Lung (tissue), 12 donors: ENCODE results near the gene COQ10B. TPM values are rescaled to one million over a fixed set of nuclear protein-coding genes. Genes with fewer than 3 reads are reported as not detected.

ENCODE experiments used
- ATAC-seq: fragments of 200-7000 bp; cut with Tn5 transposase; one replicate; pipeline ENCODE4 v1.9.1; 2020; ENCODE audit warnings: moderate number of reproducible peaks; ENCODE audit not compliant: insufficient read depth, low FRiP score
- DNase-seq, 3 donors: peaks; one replicate each; pipeline ENCODE4 v3.0.0-alpha.2; 2013 to 2017
- H3K27ac ChIP-seq, 2 donors: one replicate each; pipeline ENCODE4 v1.5.1; 2013; ENCODE audit warnings: mild to moderate bottlenecking in 2 of 2, moderate library complexity in 2 of 2, control low read depth in 1 of 2, inconsistent platforms in 1 of 2, low read depth in 1 of 2, low read length in 1 of 2
- H3K27me3 ChIP-seq, 3 donors: one replicate each; pipeline ENCODE4 v1.5.1; 2013; ENCODE audit warnings: low read length in 2 of 3; ENCODE audit not compliant: control insufficient read depth in 3 of 3, insufficient read depth in 3 of 3
- H3K36me3 ChIP-seq, 4 donors: one replicate each; pipeline ENCODE4 v1.5.1; 2013; ENCODE audit warnings: low read length in 4 of 4, mild to moderate bottlenecking in 1 of 4, moderate library complexity in 1 of 4; ENCODE audit not compliant: control insufficient read depth in 4 of 4, insufficient read depth in 4 of 4
- H3K4me1 ChIP-seq, 5 donors: one replicate each; pipeline ENCODE4 v1.5.1; 2013; ENCODE audit warnings: low read length in 5 of 5, mild to moderate bottlenecking in 2 of 5, moderate library complexity in 1 of 5; ENCODE audit not compliant: control insufficient read depth in 5 of 5, insufficient read depth in 5 of 5
- H3K4me3 ChIP-seq: one replicate; pipeline ENCODE4 v1.5.1; 2013; ENCODE audit warnings: mild to moderate bottlenecking, control low read depth, moderate library complexity
- H3K9ac ChIP-seq, 2 donors: one replicate each; pipeline ENCODE4 v1.5.1; 2013; ENCODE audit warnings: low read length in 2 of 2, control low read depth in 1 of 2; ENCODE audit not compliant: insufficient read depth in 1 of 2
- H3K9me3 ChIP-seq, 4 donors: one replicate each; pipeline ENCODE4 v1.5.1; 2013; ENCODE audit warnings: low read length in 3 of 4, mild to moderate bottlenecking in 1 of 4, moderate library complexity in 1 of 4; ENCODE audit not compliant: control insufficient read depth in 4 of 4, insufficient read depth in 3 of 4
- WGBS, 2 donors: extraction: QIAGEN DNeasy Blood & Tissue Kit; methylation state at CpG; one replicate each; pipeline ENCODE4 v1.1.7; 2013; 5-methylcytosine and 5-hydroxymethylcytosine counted together
- polyA plus RNA-seq, 2 donors: library from polyadenylated mRNA; stranded (reverse); fragments of 200-250 nt; gene quantifications; one replicate each; pipeline ENCODE4 v1.2.1, GENCODE V29; 2013
- total RNA-seq, 2 donors: library from RNA; depleted of rRNA in 1 of 2; stranded (reverse); fragments of >200 nt in 1 of 2; gene quantifications; one replicate each; pipeline ENCODE4 v1.2.1, GENCODE V29; 2014 to 2021
- TF ChIP-seq, protein P1 (sequence below): IDR thresholded peaks from 2 replicates; pipeline ENCODE4 v1.5.1; 2012; ENCODE audit warnings: mild to moderate bottlenecking; ENCODE audit errors: control extremely low read depth, extremely low read depth
- donor health status: control.
- donor health status: control.
- donor health status: Bipolar disorder and iron deficiency.
- donor health status: healthy.
- donor health status: DM: yes; HTN: yes; CAD: no.

Gene COQ10B
- total and polyA plus RNA-seq, 4 donors, result 13.3 to 26.8 (median 20.9) TPM

DNA sequence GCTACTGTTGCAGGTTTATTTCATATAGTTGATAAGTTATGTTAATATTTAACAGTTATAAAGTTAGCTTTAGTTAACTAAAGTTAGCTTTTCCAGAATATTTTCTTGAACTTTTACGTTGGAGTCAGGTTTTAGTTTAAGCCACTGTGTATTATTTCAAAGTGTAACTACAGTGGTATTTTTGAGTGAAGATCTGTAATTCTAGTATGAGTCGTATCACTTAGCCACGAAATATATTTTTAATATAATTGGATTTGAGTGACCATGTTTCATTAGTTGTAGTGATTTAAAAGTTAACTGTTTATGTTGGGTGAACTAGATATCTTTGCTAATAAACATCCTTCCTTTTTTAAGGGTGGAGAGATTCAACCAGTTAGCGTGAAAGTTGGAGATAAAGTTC, 49.3 kb downstream of the COQ10B start:
- Histone ChIP-seq H3K36me3 (peaks cover 5 to 20% (median 11%) of the 10 kb centered on the region in 4 donors), H3K9ac (no peak overlapping the region), H3K27me3 (no peaks in the 10 kb centered on the region), H3K9me3 (no peaks in the 10 kb centered on the region), H3K27ac (no peak overlapping the region), H3K4me3 (no peak overlapping the region), H3K4me1 (peaks cover 0 to 19% (median 8%) of the 10 kb centered on the region in 5 donors)
- ATAC-seq (no peak), DNase-seq (no peak)
- TF ChIP-seq, protein P1, sequence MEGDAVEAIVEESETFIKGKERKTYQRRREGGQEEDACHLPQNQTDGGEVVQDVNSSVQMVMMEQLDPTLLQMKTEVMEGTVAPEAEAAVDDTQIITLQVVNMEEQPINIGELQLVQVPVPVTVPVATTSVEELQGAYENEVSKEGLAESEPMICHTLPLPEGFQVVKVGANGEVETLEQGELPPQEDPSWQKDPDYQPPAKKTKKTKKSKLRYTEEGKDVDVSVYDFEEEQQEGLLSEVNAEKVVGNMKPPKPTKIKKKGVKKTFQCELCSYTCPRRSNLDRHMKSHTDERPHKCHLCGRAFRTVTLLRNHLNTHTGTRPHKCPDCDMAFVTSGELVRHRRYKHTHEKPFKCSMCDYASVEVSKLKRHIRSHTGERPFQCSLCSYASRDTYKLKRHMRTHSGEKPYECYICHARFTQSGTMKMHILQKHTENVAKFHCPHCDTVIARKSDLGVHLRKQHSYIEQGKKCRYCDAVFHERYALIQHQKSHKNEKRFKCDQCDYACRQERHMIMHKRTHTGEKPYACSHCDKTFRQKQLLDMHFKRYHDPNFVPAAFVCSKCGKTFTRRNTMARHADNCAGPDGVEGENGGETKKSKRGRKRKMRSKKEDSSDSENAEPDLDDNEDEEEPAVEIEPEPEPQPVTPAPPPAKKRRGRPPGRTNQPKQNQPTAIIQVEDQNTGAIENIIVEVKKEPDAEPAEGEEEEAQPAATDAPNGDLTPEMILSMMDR, result no peak
- 82 to 86% methylated on average over 4 of the region's 4 CpGs for WGBS, 2 donors

DNA sequence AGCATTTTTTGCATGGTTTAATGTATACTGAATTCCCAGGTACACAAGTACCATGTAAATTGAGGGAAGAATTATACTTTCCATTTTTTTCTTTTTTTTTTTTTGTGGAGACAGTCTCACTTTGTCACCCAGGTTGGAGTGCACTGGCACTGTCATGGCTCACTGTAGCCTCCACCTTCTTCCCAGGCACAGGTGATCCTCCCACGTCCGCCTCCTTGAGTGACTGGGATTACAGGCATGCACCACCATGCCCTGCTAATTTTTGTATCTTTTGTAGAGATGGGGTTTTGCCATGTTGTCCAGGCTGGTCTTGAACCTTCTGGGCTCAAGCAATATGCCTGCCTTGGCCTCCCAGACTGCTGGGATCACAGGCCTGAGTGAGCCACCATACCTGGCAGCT, 50.6 kb downstream of the COQ10B start:
- ATAC-seq, result no peak

DNA sequence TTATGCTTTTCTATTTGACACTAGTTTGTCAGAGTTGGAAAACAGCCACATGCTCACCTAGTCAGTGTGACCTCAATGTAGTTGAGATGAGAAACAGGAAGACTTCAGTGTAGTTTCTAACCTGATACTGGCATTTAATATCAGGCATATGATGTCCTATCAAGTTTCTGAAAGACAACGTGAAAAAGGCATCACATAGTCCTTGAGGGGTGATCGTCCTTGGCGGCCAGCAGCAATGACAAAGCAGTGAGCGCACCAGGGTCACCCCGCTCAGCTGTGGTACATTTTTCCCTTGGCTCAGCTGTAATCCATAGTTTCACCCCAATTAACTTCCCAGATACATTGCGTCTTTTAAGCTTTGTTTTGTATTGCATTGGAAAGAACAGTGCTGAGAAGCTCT, 51.2 kb downstream of the COQ10B start:
- ATAC-seq, result no peak

More for the DNA sequence above, 50.6 kb downstream of the COQ10B start:
- Histone ChIP-seq H3K9ac (no peak overlapping the region), H3K4me3 (no peak overlapping the region), H3K4me1 (peaks cover 0 to 8% (median 2%) of the 10 kb centered on the region in 5 donors), H3K27me3 (no peaks in the 10 kb centered on the region), H3K27ac (no peak overlapping the region), H3K36me3 (peaks cover 5 to 14% (median 10%) of the 10 kb centered on the region in 4 donors), H3K9me3 (no peaks in the 10 kb centered on the region)
- TF ChIP-seq, protein P1, result no peak
- DNase-seq, result no peak
- WGBS, 2 donors, result 96 to 98% methylated on average over 2 of the region's 2 CpGs

More for the DNA sequence above, 51.2 kb downstream of the COQ10B start:
- no peaks in the 10 kb centered on the region for H3K27me3 ChIP-seq
- peaks cover 0 to 8% (median 2%) of the 10 kb centered on the region in 5 donors for H3K4me1 ChIP-seq
- peaks cover 5 to 14% (median 10%) of the 10 kb centered on the region in 4 donors for H3K36me3 ChIP-seq
- H3K9ac ChIP-seq, result no peak overlapping the region
- WGBS, 2 donors, result 94 to 97% methylated on average over 6 of the region's 6 CpGs
- TF ChIP-seq, protein P1, result no peak
- no peak overlapping the region for H3K4me3 ChIP-seq
- DNase-seq, result no peak
- no peak overlapping the region for H3K27ac ChIP-seq
- H3K9me3 ChIP-seq, result no peaks in the 10 kb centered on the region
